Renal cortical epithelial cell (primary cell): ENCODE results near the gene PLCB3. TPM values are rescaled to one million over a fixed set of nuclear protein-coding genes. Genes with fewer than 3 reads are reported as not detected.
A peak's percentile ranks its signal among the peaks of the same experiment; 100 is the strongest.
"Not testable (repeated sequence)": the region's sequence is repeated elsewhere in the genome, so short reads cannot be mapped to it uniquely, and the experiment has no call there.

Experiments used
- DNase-seq: peaks from one replicate; pipeline ENCODE4 v3.0.0-alpha.2; 2011; ENCODE audit warnings: low read depth
- total RNA-seq: library from RNA; depleted of rRNA; stranded (reverse); fragments of >200 nt; gene quantifications from 2 replicates; pipeline ENCODE4 v1.2.3, GENCODE V29; 2014

The PLCB3 gene
- total RNA-seq, 1 donor from 2014 or later = 29.7 TPM

GRCh38 chr11:64235437-64236161 is 15.7 kb upstream of the PLCB3 start:
- no peak for DNase-seq

- DNase-seq = no peak
Observed at GRCh38 chr11:64237484-64237951, 13.8 kb upstream of the PLCB3 start.

- DNase-seq = no peak
Observed at GRCh38 chr11:64238076-64238475, 13.3 kb upstream of the PLCB3 start.

GRCh38 chr11:64238999-64239398 is 12.3 kb upstream of the PLCB3 start:
- DNase-seq = no peak

- no peak for DNase-seq
Observed at GRCh38 chr11:64239662-64240434, 11.5 kb upstream of the PLCB3 start.

GRCh38 chr11:64240435-64241240 is 10.7 kb upstream of the PLCB3 start, which contains the start of gene FKBP2:
Gene FKBP2, plus strand, starts transcription at chr11:64241095. Its CDS starts 1,293 bp downstream, at chr11:64242388.
- DNase-seq = peak; percentile 86

GRCh38 chr11:64241241-64241490 is 10.2 kb upstream of the PLCB3 start:
- peak; percentile 92 for DNase-seq

GRCh38 chr11:64241491-64242374 is 9.6 kb upstream of the PLCB3 start:
- DNase-seq = no peak

- DNase-seq = no peak
Observed at GRCh38 chr11:64243236-64243854, 8.0 kb upstream of the PLCB3 start.

- DNase-seq = no peak
Observed at GRCh38 chr11:64244107-64244506, 7.2 kb upstream of the PLCB3 start.

GRCh38 chr11:64244966-64245365 is 6.4 kb upstream of the PLCB3 start:
- no peak for DNase-seq

- DNase-seq = no peak
Observed at GRCh38 chr11:64245401-64245796, 5.9 kb upstream of the PLCB3 start.

GRCh38 chr11:64245797-64246620 is 5.3 kb upstream of the PLCB3 start:
- DNase-seq = peak; percentile 85

GRCh38 chr11:64246621-64246870 is 4.8 kb upstream of the PLCB3 start:
- DNase-seq = not testable (repeated sequence)

- DNase-seq = peak; percentile 69
Observed at GRCh38 chr11:64246871-64247728, 4.2 kb upstream of the PLCB3 start, which contains the start of gene PPP1R14B. Gene PPP1R14B, minus strand, starts transcription at chr11:64246943. Its CDS starts 270 bp downstream, at chr11:64246673.

GRCh38 chr11:64247729-64248531 is 3.4 kb upstream of the PLCB3 start:
- no peak for DNase-seq

GRCh38 chr11:64248578-64248977 is 2.8 kb upstream of the PLCB3 start:
- DNase-seq = no peak

- no peak for DNase-seq
Observed at GRCh38 chr11:64249038-64249437, 2.3 kb upstream of the PLCB3 start.
